Stimulated activated CD4-positive, alpha-beta T cell treated with anti-CD3 and anti-CD28 coated beads, Interleukin-2, amount 100 ng/mL, for 4 hours (primary cell): ENCODE data around the gene PHLDA1.
"Not testable (repeated sequence)": the region's sequence is repeated elsewhere in the genome, so short reads cannot be mapped to it uniquely, and the experiment has no call there.

Experiments used
- DNase-seq: peaks from one replicate; pipeline ENCODE4 v3.0.0-alpha.2; 2020; ENCODE audit warnings: low read depth

Gene PHLDA1

DNA sequence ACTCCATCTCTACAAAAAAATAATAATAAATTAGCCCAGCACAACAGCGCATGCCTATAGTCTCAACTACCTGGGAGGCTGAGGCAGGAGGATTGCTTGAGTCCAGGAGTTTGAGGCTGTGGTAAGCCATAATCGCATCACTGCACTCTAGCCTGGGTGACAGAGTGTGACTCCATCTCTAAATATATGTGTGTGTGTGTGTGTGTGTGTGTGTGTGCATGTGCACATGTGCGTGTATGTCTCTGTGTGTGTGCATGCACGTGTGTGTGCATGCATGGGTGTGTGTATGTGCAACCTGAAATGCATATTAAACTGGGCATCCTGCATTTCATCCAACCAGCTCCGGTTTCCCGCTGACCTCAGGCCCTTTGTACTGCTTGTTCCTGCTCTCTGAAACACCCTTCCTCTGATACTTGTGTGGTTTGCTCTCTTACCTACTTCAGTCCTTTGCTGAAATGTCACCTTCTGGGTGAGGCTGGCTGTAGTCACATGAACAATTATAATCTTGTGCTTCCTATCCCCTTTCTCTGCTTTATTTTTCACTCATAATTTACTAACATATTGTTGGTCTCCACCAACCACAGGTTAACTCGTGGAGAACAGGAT is 46.9 kb downstream of the PHLDA1 start:
- no peak for DNase-seq

DNA sequence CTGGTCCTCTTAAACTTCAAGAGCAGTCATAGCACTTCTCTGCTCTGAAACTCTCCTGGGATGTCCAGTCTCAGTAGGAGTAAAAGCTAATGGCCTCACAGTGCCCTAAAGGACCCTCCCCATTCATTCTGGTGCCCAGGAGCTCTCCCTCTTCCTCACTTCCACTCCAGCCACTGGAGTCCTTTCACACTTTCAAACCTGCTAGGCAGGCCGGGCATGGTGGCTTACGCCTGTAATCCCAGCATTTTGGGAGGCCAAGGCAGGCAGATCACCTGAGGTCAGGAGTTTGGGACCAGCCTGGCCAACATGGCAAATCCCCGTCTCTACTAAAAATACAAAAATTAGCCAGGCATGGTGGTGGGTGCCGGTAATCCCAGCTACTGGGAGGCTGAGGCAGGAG is 47.7 kb downstream of the PHLDA1 start:
- not testable (repeated sequence) for DNase-seq

DNA sequence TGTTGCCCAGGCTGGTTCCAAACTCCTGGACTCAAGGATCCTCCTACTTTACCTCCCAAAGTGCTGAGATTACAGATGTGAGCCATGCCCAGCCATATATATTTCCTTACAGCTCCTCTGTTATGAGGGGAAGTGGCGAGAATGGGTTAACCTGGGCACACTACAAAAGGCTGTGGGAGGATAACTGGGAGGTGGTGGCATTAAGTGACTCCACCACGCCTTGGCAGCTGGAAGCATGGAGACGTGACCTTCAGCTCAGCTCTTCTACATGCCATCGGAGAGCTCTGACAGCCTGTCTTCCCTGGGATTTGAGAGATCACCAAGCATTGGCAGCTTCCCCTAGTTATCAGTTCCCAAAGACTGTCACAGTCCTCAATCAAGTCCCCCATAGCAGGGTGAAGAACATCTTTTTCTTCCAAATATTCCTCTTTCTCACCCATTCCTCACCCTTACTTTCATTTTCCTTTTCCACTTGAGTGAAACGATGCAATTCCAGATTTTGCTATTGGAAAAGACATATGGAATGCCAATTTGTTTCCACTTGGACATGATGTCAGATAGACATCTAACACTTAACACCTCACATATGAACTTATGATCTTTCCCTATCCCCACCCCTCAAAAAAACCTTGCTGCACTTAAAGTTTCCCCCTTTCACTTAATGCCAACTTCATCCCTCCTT is 48.5 kb downstream of the PHLDA1 start:
- DNase-seq, result no peak

DNA sequence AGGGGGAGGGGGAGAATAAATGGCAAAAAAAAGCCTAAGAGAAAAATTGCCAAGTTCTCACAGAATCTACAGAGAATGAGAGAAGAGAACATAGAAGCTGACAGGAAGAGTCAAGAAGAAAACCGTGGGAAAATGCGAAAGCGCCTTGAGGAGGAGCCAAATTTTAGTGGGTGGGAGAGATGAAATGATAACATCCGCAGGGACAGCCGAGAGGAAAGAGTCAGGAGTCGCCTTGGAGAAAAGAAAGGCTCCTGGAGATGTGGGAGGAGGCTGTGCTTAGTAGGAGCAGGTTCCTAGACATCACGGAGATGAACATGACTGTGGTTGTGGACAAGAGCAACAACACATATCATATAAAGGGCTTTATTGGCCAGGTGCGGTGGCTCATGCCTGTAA is 49.4 kb downstream of the PHLDA1 start:
- DNase-seq, result no peak

- no peak for DNase-seq
These were observed 50.1 kb downstream of the PHLDA1 start for GRCh38 chr12:75981247-75982168.

DNA sequence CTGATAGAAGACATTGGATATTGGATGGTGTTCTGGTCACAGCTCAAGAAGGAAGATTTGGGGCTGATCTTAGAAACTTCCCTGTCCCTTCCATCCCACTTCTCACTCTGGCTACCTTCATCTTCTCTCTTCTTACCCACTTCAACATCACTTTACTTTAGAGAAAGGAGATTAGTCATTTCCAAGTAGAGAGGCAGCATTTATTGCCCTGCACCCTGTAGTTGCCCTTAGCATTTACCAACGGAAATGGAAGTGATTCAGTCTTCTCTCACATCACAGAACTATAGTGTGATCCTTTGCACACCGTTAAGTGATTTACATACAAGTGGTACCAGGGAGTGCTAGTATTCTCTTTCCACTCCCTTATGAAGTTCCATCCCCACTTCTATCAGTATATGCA is 52.4 kb downstream of the PHLDA1 start:
- peak; percentile 28 for DNase-seq

DNA sequence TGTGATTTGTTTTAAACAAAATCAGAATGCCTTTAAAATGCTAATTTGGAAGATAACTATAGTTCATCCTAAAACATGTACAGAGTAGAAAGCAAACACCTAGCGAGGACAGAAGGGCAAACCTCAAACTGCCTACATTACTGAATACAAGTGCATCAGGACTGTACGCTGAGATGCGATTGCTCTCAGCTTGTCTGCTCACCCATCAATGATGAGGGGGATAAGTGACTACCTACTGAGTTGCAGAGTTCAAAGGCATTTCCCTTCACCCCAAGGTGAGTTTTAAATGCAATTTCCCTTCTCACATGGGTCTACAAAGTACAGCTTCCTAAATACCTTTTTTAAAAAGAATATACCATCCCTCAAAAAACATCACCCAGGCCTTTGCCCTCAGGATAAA is 52.9 kb downstream of the PHLDA1 start:
- DNase-seq, result no peak

DNA sequence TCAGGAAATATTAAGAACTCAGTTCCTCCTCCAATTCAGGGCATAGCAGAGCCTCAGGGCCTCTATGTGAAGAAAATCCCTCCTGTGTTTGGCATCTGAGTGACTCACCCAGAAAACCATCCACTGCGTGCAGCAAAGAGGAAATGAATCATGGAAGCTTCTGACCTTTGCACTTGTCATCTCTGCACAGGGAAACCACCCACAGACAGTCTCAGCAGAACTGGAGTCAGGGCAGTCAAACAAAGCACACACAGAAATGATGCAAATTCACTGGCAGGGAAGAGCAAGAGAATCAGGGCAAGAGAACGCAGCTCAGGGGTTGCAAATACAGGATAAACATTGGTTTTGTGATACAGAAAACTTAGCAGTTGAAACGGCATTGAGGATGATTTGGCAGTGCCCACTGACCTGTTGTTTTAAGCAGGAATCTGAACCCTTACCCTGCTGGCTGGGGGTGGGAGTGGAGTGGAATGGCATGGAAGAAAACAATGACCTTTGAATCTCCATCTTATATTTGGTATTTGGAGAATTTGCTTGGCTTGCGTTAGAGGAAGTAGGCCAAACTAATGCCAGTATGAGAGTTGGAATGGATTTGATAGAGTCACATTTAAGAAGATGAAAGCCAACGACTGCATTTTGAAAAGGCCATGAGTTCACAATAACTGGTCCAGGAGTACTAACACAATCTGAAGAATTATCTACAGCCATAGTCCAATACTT is 53.5 kb downstream of the PHLDA1 start:
- peak; percentile 79 for DNase-seq

GRCh38 chr12:75977590-75977951 is 54.0 kb downstream of the PHLDA1 start:
- DNase-seq, result no peak

DNA sequence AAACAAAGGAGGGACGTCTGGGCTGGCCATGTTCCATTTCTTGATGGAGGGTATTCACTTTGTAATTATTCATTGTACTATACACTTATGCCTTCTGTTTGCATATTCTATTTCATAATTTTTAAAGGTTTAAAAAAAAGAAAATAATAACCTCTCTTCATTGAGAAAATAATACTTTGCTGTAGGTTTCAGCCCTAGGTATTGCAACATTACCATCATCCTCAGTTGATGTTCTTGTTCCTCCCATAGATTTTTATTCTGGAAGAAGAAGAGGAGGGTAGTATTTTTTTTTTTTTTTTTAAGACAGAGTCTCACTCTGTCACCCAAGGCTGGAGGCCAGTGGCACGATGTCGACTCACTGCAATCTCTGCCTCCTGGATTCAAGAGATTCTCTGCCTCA is 54.7 kb downstream of the PHLDA1 start:
- DNase-seq, result no peak

GRCh38 chr12:75976113-75976512 is 55.5 kb downstream of the PHLDA1 start:
- DNase-seq, result no peak

GRCh38 chr12:75975702-75976101 is 55.9 kb downstream of the PHLDA1 start:
- no peak for DNase-seq
